ENCODE data around the gene DYNC2LI1.

The DYNC2LI1 gene

GRCh38 chr2:43812006-43812405 lies 38.2 kb downstream of the DYNC2LI1 start:
- no peak for TF ChIP-seq CTCF (IDR thresholded peaks at IDR 0.05; ENCODE audit: low read depth, low read length)
- no peak overlapping the region for H3K4me3 ChIP-seq (ENCODE audit: low read depth, low read length)

- no peak overlapping the region for H3K4me3 ChIP-seq (ENCODE audit: low read depth, low read length)
- no peak for TF ChIP-seq CTCF (IDR thresholded peaks at IDR 0.05; ENCODE audit: low read depth, low read length)
These were observed 39.1 kb downstream of the DYNC2LI1 start for GRCh38 chr2:43812947-43813346.

- no peak for TF ChIP-seq CTCF (IDR thresholded peaks at IDR 0.05; ENCODE audit: low read depth, low read length)
- H3K4me3 ChIP-seq (ENCODE audit: low read depth, low read length), result no peak overlapping the region
These were observed 40.9 kb downstream of the DYNC2LI1 start for GRCh38 chr2:43814711-43815110.

- H3K4me3 ChIP-seq (ENCODE audit: low read depth, low read length), result no peak overlapping the region
- TF ChIP-seq CTCF (IDR thresholded peaks at IDR 0.05; ENCODE audit: low read depth, low read length), result no peak
These were observed 44.9 kb downstream of the DYNC2LI1 start for GRCh38 chr2:43818761-43819160.

- no peak for TF ChIP-seq CTCF (IDR thresholded peaks at IDR 0.05; ENCODE audit: low read depth, low read length)
- no peak overlapping the region for H3K4me3 ChIP-seq (ENCODE audit: low read depth, low read length)
These were observed 45.8 kb downstream of the DYNC2LI1 start for GRCh38 chr2:43819491-43820163.

- no peak for TF ChIP-seq CTCF (IDR thresholded peaks at IDR 0.05; ENCODE audit: low read depth, low read length)
- no peak overlapping the region for H3K4me3 ChIP-seq (ENCODE audit: low read depth, low read length)
These were observed 49.0 kb downstream of the DYNC2LI1 start for GRCh38 chr2:43822839-43823238.

- no peak overlapping the region for H3K4me3 ChIP-seq (ENCODE audit: low read depth, low read length)
- no peak for TF ChIP-seq CTCF (IDR thresholded peaks at IDR 0.05; ENCODE audit: low read depth, low read length)
These were observed 49.9 kb downstream of the DYNC2LI1 start for GRCh38 chr2:43823751-43824150.
